GM12891 (cell line): ENCODE data around the gene KCP.

Experiments
- PAX5 ChIP-seq: IDR thresholded peaks from 2 replicates; pipeline ENCODE4 v1.6.1; 2011; ENCODE audit warnings: low read length, moderate library complexity, mild to moderate bottlenecking; ENCODE audit not compliant: insufficient read depth, severe bottlenecking
- POLR2A ChIP-seq: IDR thresholded peaks from 2 replicates; pipeline ENCODE4 v1.6.1; 2011; ENCODE audit warnings: low read depth, low read length, control low read depth
- POLR2AphosphoS5 ChIP-seq: IDR thresholded peaks from 2 replicates; pipeline ENCODE4 v1.6.1; 2011; ENCODE audit warnings: low read depth, low read length, control low read depth
- POU2F2 ChIP-seq: IDR thresholded peaks from 2 replicates; pipeline ENCODE4 v1.6.1; 2011; ENCODE audit warnings: low read depth, mild to moderate bottlenecking, control low read depth, low read length, moderate library complexity
- TAF1 ChIP-seq: IDR thresholded peaks from 2 replicates; pipeline ENCODE4 v1.6.1; 2011; ENCODE audit warnings: low read depth, low read length, control low read depth

- TF ChIP-seq POLR2A = no peak
- TF ChIP-seq POLR2AphosphoS5 = no peak
- TF ChIP-seq TAF1 = no peak
- no peak for TF ChIP-seq PAX5
- no peak for TF ChIP-seq POU2F2
Observed at GRCh38 chr7:128879939-128880746, 30.4 kb downstream of the KCP start.
